Fibroblast of mammary gland (primary cell): Measurements from ENCODE around the gene BLMH.

Experiments used
- DNase-seq: peaks from one replicate; pipeline ENCODE4 v3.0.0-alpha.2; 2010; ENCODE audit warnings: low read depth
- H3K4me3 ChIP-seq: 2 replicates; pipeline ENCODE4 v1.5.1; 2011; ENCODE audit warnings: low read depth, mild to moderate bottlenecking, low read length, moderate library complexity; ENCODE audit not compliant: control insufficient read depth
- CTCF ChIP-seq: conservative IDR thresholded peaks from 2 replicates; pipeline ENCODE4 v1.5.1; 2011; ENCODE audit warnings: low read depth, low read length, inconsistent platforms; ENCODE audit not compliant: control insufficient read depth, insufficient read depth

Gene BLMH

GRCh38 chr17:30296499-30297080 is 4.8 kb upstream of the BLMH start:
- no peak for TF ChIP-seq CTCF
- no peak for DNase-seq
- no peak overlapping the region for H3K4me3 ChIP-seq

GRCh38 chr17:30292286-30292858 is 628 bp upstream of the BLMH start:
- no peak for TF ChIP-seq CTCF
- H3K4me3 ChIP-seq, result peak overlapping the region; percentile 61
- peak; percentile 63 for DNase-seq

- DNase-seq, result peak; percentile 29
- H3K4me3 ChIP-seq, result peak overlapping the region; percentile 95
- no peak for TF ChIP-seq CTCF
Observed at GRCh38 chr17:30290696-30291542, 825 bp downstream of the BLMH start.

- no peak for TF ChIP-seq CTCF
- no peak overlapping the region for H3K4me3 ChIP-seq
- DNase-seq, result no peak
Observed at GRCh38 chr17:30290077-30290476, 1.7 kb downstream of the BLMH start.

- TF ChIP-seq CTCF, result no peak
- no peak overlapping the region for H3K4me3 ChIP-seq
- DNase-seq, result no peak
Observed at GRCh38 chr17:30279156-30279555, 12.6 kb downstream of the BLMH start.

GRCh38 chr17:30278032-30278431 is 13.7 kb downstream of the BLMH start:
- DNase-seq, result peak; percentile 40
- H3K4me3 ChIP-seq, result no peak overlapping the region
- TF ChIP-seq CTCF, result peak; percentile 28
